ENCODE data around the gene TMEM143. TPM values are rescaled to one million over a fixed set of nuclear protein-coding genes. Genes with fewer than 3 reads are reported as not detected.
A peak's percentile ranks its signal among the peaks of the same experiment; 100 is the strongest.

TMEM143 gene
- total and polyA plus RNA-seq, 2 donors (not counting 3 experiments of a cell fraction or from before 2014, with no cell fraction given), result 5.4 to 7.3 TPM

DNA sequence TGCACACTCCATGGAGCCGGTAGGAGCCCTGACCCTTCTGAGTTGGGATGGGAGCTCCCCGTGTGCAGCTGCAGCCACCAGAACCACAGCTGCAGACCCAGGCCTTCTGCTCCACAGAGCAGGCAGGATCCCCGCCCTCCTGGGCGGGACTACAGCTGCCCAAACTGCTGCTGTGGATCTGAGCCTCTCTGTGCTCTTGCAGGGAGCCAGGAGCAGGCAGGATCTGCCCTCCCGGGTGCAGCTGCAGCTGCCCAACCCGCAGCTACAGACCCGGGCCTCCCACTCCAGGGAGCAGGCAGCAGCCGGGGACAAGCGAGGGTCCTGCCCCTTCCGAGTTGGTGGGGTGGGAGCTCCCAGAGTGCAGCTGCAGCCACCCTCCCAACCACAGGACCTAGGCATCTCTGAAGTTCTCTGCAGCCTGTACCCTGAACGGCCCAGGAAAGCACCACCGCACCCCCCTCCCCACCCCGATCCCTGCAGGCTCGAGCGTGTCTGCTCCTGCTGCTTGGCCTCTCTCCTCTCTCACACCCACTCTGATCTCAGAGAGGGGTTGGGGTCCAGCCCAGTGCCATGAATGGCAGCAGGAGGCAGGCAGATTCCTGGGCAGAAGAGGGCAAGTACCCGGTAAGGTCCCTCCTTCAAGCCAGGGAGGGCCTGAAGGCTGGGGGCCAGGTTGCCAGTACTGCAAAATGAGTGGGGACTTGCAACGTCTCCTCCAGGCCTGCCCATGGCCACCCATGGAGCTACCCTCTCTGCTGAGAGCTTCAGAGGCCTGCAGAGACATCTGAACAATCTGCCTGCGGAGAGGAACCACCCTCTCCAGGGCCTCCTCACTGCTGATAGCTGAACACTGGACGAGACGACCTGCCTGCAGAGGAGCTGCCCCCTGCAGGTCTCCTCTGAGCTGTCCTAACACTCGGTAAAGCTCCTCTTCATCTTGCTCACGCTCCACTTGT, 54.8 kb downstream of the TMEM143 start:
- CTCF ChIA-PET, result interaction anchor here (0.9 to 1.5 kb wide), 7 partner anchors 10 to 42 kb away, joined by 3 to 8 read pairs (median 5); no protein-coding TSS in a partner anchor
- peak; percentile 25 for DNase-seq (ENCODE audit: low read depth, low spot score)

More for the DNA sequence above, 54.8 kb downstream of the TMEM143 start:
- POLR2A ChIA-PET, result interaction anchor here (0.7 kb wide), 1 partner anchor 9 kb away, joined by 5 read pairs; no protein-coding TSS in a partner anchor
- BruUV-seq (replicated peaks), result no TSS peak
- H3K4me1 ChIP-seq (ENCODE audit: control insufficient read depth, extremely low read depth, insufficient read depth, low read length), result peaks cover 20% of the 10 kb centered on the region
- no peak overlapping the region for H3K27ac ChIP-seq (ENCODE audit: insufficient read depth, low read depth, low read length)
- no peak overlapping the region for H3K9ac ChIP-seq (replicated peaks; ENCODE audit: extremely low read depth, insufficient read depth, low read length)
- H2AFZ ChIP-seq (ENCODE audit: low read depth, low read length), result no peak overlapping the region
- no peaks in the 10 kb centered on the region for H4K20me1 ChIP-seq (replicated peaks; ENCODE audit: control insufficient read depth, extremely low read depth, insufficient read depth, low read length)
- no peaks in the 10 kb centered on the region for H3K9me3 ChIP-seq (replicated peaks; ENCODE audit: control insufficient read depth, insufficient read depth, low read length)
- H3K27me3 ChIP-seq (ENCODE audit: control insufficient read depth in 2 of 2, insufficient read depth in 2 of 2, low read length in 2 of 2), result peaks cover 4 to 6% of the 10 kb centered on the region in 2 experiments
- H3K36me3 ChIP-seq (ENCODE audit: control insufficient read depth in 2 of 2, extremely low read depth in 1 of 2, insufficient read depth in 2 of 2, low read length in 2 of 2), result no peaks in the 10 kb centered on the region
- H3K79me2 ChIP-seq (ENCODE audit: control insufficient read depth, insufficient read depth, low read length), result no peaks in the 10 kb centered on the region
- no peak overlapping the region for H3K4me2 ChIP-seq (ENCODE audit: insufficient read depth, low read length)
- peak; percentile 26 for FAIRE-seq
- H3K4me3 ChIP-seq (replicated peaks in 1 of 3; ENCODE audit: insufficient read depth in 1 of 3, low read depth in 1 of 3, low read length in 3 of 3), result no peak overlapping the region
- TF ChIP-seq POLR2A (IDR thresholded peaks at IDR 0.05; ENCODE audit: low read depth, low read length) (no peak), JUN (IDR thresholded peaks at IDR 0.05; ENCODE audit: borderline replicate concordance, insufficient read depth, insufficient read length, low read depth) (no peak), MYC (IDR thresholded peaks at IDR 0.05; ENCODE audit: low read depth, low read length) (no peak), GATA2 (IDR thresholded peaks at IDR 0.05; ENCODE audit: insufficient read depth, insufficient read length, low read depth, low read length) (no peak), POLR2AphosphoS5 (IDR thresholded peaks at IDR 0.05; ENCODE audit: insufficient read depth, low read depth, low read length) (no peak)
- TF ChIP-seq, protein P1, sequence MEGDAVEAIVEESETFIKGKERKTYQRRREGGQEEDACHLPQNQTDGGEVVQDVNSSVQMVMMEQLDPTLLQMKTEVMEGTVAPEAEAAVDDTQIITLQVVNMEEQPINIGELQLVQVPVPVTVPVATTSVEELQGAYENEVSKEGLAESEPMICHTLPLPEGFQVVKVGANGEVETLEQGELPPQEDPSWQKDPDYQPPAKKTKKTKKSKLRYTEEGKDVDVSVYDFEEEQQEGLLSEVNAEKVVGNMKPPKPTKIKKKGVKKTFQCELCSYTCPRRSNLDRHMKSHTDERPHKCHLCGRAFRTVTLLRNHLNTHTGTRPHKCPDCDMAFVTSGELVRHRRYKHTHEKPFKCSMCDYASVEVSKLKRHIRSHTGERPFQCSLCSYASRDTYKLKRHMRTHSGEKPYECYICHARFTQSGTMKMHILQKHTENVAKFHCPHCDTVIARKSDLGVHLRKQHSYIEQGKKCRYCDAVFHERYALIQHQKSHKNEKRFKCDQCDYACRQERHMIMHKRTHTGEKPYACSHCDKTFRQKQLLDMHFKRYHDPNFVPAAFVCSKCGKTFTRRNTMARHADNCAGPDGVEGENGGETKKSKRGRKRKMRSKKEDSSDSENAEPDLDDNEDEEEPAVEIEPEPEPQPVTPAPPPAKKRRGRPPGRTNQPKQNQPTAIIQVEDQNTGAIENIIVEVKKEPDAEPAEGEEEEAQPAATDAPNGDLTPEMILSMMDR (IDR thresholded peaks at IDR 0.05; ENCODE audit: extremely low read depth in 1 of 2, insufficient read depth in 1 of 2, low read depth in 1 of 2, low read length in 2 of 2), result peak in 1 of 2 donors; percentile 36
- TF ChIP-seq, protein P2, sequence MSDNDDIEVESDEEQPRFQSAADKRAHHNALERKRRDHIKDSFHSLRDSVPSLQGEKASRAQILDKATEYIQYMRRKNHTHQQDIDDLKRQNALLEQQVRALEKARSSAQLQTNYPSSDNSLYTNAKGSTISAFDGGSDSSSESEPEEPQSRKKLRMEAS (IDR thresholded peaks at IDR 0.05; ENCODE audit: insufficient read depth, insufficient read length), result no peak
- intact Hi-C loops (cut with micrococcal nuclease), result no loop called here
- no peaks in the 10 kb centered on the region for H3K9me1 ChIP-seq (replicated peaks; ENCODE audit: control insufficient read depth, extremely low read depth, insufficient read depth, low read length)
- dilution Hi-C loops (cut with MboI; ENCODE audit: extremely low pct_ligation_motif_present, low sequenced_read_pairs), result no loop called here
